ENCODE results near the gene PRIMPOL.

Gene PRIMPOL

GRCh38 chr4:184721254-184721653 lies 71.7 kb downstream of the PRIMPOL start:
- TF ChIP-seq CTCF (IDR thresholded peaks at IDR 0.05; ENCODE audit: low read depth, low read length, poor library complexity, severe bottlenecking) (no peak), EZH2phosphoT487 (IDR thresholded peaks at IDR 0.05; ENCODE audit: borderline replicate concordance, low read length) (no peak)
- Histone ChIP-seq H3K9me2 (replicated peaks; ENCODE audit: control insufficient read depth, low read length) (no peaks in the 10 kb centered on the region), H3F3A (ENCODE audit: control insufficient read depth, insufficient read depth) (peaks cover 10% of the 10 kb centered on the region), H3K9me3 (ENCODE audit: control insufficient read depth, insufficient read depth, low read length) (no peaks in the 10 kb centered on the region), H3K79me2 (ENCODE audit: control insufficient read depth, low read length) (peaks cover 89% of the 10 kb centered on the region), H3K4me1 (ENCODE audit: control insufficient read depth, low read length) (peaks cover 36% of the 10 kb centered on the region), H3K27ac (ENCODE audit: low read depth, low read length) (no peak overlapping the region), H4K20me1 (ENCODE audit: control insufficient read depth, insufficient read depth, low read depth, low read length) (no peaks in the 10 kb centered on the region; the same call in 1 of the 2 replicates), H3K36me3 (ENCODE audit: control insufficient read depth, low read length) (peaks cover 99% of the 10 kb centered on the region), H3K4me3 (ENCODE audit: low read length) (no peak overlapping the region), H3K27me3 (ENCODE audit: control insufficient read depth, low read length) (no peaks in the 10 kb centered on the region), H3K4me2 (ENCODE audit: low read length) (no peak overlapping the region)

- H3K4me3 ChIP-seq (ENCODE audit: low read length), result no peak overlapping the region
- H3K4me1 ChIP-seq (ENCODE audit: control insufficient read depth, low read length), result peaks cover 35% of the 10 kb centered on the region
- H3K79me2 ChIP-seq (ENCODE audit: control insufficient read depth, low read length), result peaks cover 87% of the 10 kb centered on the region
- H3K9me3 ChIP-seq (ENCODE audit: control insufficient read depth, insufficient read depth, low read length), result no peaks in the 10 kb centered on the region
- peaks cover 2% of the 10 kb centered on the region; the same call in 1 of the 2 replicates for H4K20me1 ChIP-seq (ENCODE audit: control insufficient read depth, insufficient read depth, low read depth, low read length)
- peaks cover 4% of the 10 kb centered on the region for H3F3A ChIP-seq (ENCODE audit: control insufficient read depth, insufficient read depth)
- no peaks in the 10 kb centered on the region for H3K27me3 ChIP-seq (ENCODE audit: control insufficient read depth, low read length)
- no peaks in the 10 kb centered on the region for H3K9me2 ChIP-seq (replicated peaks; ENCODE audit: control insufficient read depth, low read length)
- no peak overlapping the region for H3K27ac ChIP-seq (ENCODE audit: low read depth, low read length)
- H3K36me3 ChIP-seq (ENCODE audit: control insufficient read depth, low read length), result peaks cover 97% of the 10 kb centered on the region
- peak; percentile 36 for TF ChIP-seq CTCF (IDR thresholded peaks at IDR 0.05; ENCODE audit: low read depth, low read length, poor library complexity, severe bottlenecking)
- no peak for TF ChIP-seq EZH2phosphoT487 (IDR thresholded peaks at IDR 0.05; ENCODE audit: borderline replicate concordance, low read length)
- H3K4me2 ChIP-seq (ENCODE audit: low read length), result no peak overlapping the region
Observed at GRCh38 chr4:184722798-184723197, 73.3 kb downstream of the PRIMPOL start.

- Histone ChIP-seq H3K27me3 (ENCODE audit: control insufficient read depth, low read length) (no peaks in the 10 kb centered on the region), H3K27ac (ENCODE audit: low read depth, low read length) (no peak overlapping the region), H3K9me3 (ENCODE audit: control insufficient read depth, insufficient read depth, low read length) (no peaks in the 10 kb centered on the region), H4K20me1 (ENCODE audit: control insufficient read depth, insufficient read depth, low read depth, low read length) (peaks cover 14% of the 10 kb centered on the region; the same call in 1 of the 2 replicates), H3K4me1 (ENCODE audit: control insufficient read depth, low read length) (peaks cover 47% of the 10 kb centered on the region), H3K79me2 (ENCODE audit: control insufficient read depth, low read length) (peaks cover 86% of the 10 kb centered on the region), H3K4me2 (ENCODE audit: low read length) (peak overlapping the region; percentile 3), H3K4me3 (ENCODE audit: low read length) (no peak overlapping the region), H3K36me3 (ENCODE audit: control insufficient read depth, low read length) (peaks cover 97% of the 10 kb centered on the region), H3K9me2 (replicated peaks; ENCODE audit: control insufficient read depth, low read length) (no peaks in the 10 kb centered on the region), H3F3A (ENCODE audit: control insufficient read depth, insufficient read depth) (peaks cover 4% of the 10 kb centered on the region)
- TF ChIP-seq CTCF (IDR thresholded peaks at IDR 0.05; ENCODE audit: low read depth, low read length, poor library complexity, severe bottlenecking) (no peak), EZH2phosphoT487 (IDR thresholded peaks at IDR 0.05; ENCODE audit: borderline replicate concordance, low read length) (no peak)
Observed at GRCh38 chr4:184727430-184727829, 77.9 kb downstream of the PRIMPOL start.

Data from DOHH2 (cell line).